ENCODE results near the gene OPRPN. TPM values are rescaled to one million over a fixed set of nuclear protein-coding genes. Genes with fewer than 3 reads are reported as not detected.

Gene OPRPN
- total and polyA plus RNA-seq, 9 of the 15 experiments (the other 6 are each of a cell fraction or from before 2014, with no cell fraction given) = not detected

- Histone ChIP-seq H4K20me1 (replicated peaks; ENCODE audit: control insufficient read depth, insufficient read depth, low read length) (no peaks in the 10 kb centered on the region), H3K9me3 (replicated peaks; ENCODE audit: control insufficient read depth, insufficient read depth, low read depth, low read length) (no peaks in the 10 kb centered on the region), H3K4me1 (replicated peaks in 1 of 2; ENCODE audit: control insufficient read depth in 2 of 2, insufficient read depth in 2 of 2, low read length in 2 of 2) (no peaks in the 10 kb centered on the region), H3K4me2 (ENCODE audit: insufficient read depth, low read length) (no peak within 1 kb of the TSS), H3K9ac (ENCODE audit: insufficient read depth in 1 of 2, low read depth in 2 of 2, low read length in 2 of 2) (no peak within 1 kb of the TSS), H3K9me1 (ENCODE audit: control insufficient read depth, insufficient read depth, low read length) (no peaks in the 10 kb centered on the region), H3K27ac (ENCODE audit: extremely low read depth, low read depth, low read length) (no peak within 1 kb of the TSS), H3K4me3 (no peak within 1 kb of the TSS), H3K27me3 (ENCODE audit: control insufficient read depth in 2 of 2, insufficient read depth in 2 of 2, low read length in 2 of 2) (no peaks in the 10 kb centered on the region), H3K79me2 (ENCODE audit: control insufficient read depth, insufficient read depth, low read length) (no peaks in the 10 kb centered on the region), H2AFZ (ENCODE audit: low read depth, low read length) (no peak within 1 kb of the TSS), H3K36me3 (ENCODE audit: control insufficient read depth, insufficient read depth, low read length) (no peaks in the 10 kb centered on the region)
- TF ChIP-seq COPS2 (conservative IDR thresholded peaks at IDR 0.05) = no peak
- no peak for TF ChIP-seq PCBP1 (IDR thresholded peaks at IDR 0.05; ENCODE audit: low read depth, low read length, poor library complexity, severe bottlenecking)
- no peak for TF ChIP-seq TEAD4 (IDR thresholded peaks at IDR 0.05; ENCODE audit: low read length)
- TF ChIP-seq TEAD4 (CRISPR knock-in tag; IDR thresholded peaks at IDR 0.05; ENCODE audit: borderline replicate concordance) = no peak
- TF ChIP-seq ZNF511 (CRISPR knock-in tag; IDR thresholded peaks at IDR 0.05) = no peak
- no peak for TF ChIP-seq BACH1 (tag; IDR thresholded peaks at IDR 0.05)
- TF ChIP-seq STAG1 (CRISPR knock-in tag; IDR thresholded peaks at IDR 0.05; ENCODE audit: borderline replicate concordance) = no peak
- TF ChIP-seq CEBPZ (IDR thresholded peaks at IDR 0.05; ENCODE audit: borderline replicate concordance, low read depth, low read length) = no peak
- TF ChIP-seq PRDM10 (IDR thresholded peaks at IDR 0.05; ENCODE audit: partially characterized antibody) = no peak
- FAIRE-seq (no peak), ATAC-seq (no peak), DNase-seq (ENCODE audit: extremely low read depth in 1 of 4, low spot score in 3 of 4) (no peak)
- intact Hi-C loops (cut with micrococcal nuclease) (no loop called here), in situ Hi-C loops (cut with MboI) (no loop called here)
- BruUV-seq (replicated peaks) = no TSS peak
- WGBS (ENCODE audit: insufficient coverage, low coverage, missing lambda C conversion rate) = 3% methylated on average over 5 of the region's 5 CpGs
- ChIA-PET POLR2A (no interaction called here), CTCF (ENCODE audit: low intra/inter-chr PET ratio) (no interaction called here)
Observed at GRCh38 chr4:70382691-70383181, 15.0 kb upstream of the OPRPN start, which contains the start of gene SMR3B. TSS of gene SMR3B (plus strand) at chr4:70383131. CDS start at chr4:70384511, 1,380 bp downstream.
